ENCODE results near the gene CEP85L. TPM values are rescaled to one million over a fixed set of nuclear protein-coding genes. Genes with fewer than 3 reads are reported as not detected.

Gene CEP85L
- total RNA-seq, 1 donor from 2014 or later: 10.5 TPM

GRCh38 chr6:118677193-118677592 is 25.8 kb upstream of the CEP85L start:
- Histone ChIP-seq H3K4me1 (no peaks in the 10 kb centered on the region), H3K4me3 (no peak overlapping the region)
- no peak for DNase-seq

GRCh38 chr6:118675225-118675624 is 23.8 kb upstream of the CEP85L start:
- ATAC-seq: no peak
- H3K9me3 ChIP-seq: no peaks in the 10 kb centered on the region

More at GRCh38 chr6:118677193-118677592, 25.8 kb upstream of the CEP85L start:
- no peak for ATAC-seq
- no peak overlapping the region for H3K27ac ChIP-seq
- H3K9me3 ChIP-seq: no peaks in the 10 kb centered on the region
- no peaks in the 10 kb centered on the region for H3K36me3 ChIP-seq
- no peaks in the 10 kb centered on the region for H3K27me3 ChIP-seq
- TF ChIP-seq, protein P1, sequence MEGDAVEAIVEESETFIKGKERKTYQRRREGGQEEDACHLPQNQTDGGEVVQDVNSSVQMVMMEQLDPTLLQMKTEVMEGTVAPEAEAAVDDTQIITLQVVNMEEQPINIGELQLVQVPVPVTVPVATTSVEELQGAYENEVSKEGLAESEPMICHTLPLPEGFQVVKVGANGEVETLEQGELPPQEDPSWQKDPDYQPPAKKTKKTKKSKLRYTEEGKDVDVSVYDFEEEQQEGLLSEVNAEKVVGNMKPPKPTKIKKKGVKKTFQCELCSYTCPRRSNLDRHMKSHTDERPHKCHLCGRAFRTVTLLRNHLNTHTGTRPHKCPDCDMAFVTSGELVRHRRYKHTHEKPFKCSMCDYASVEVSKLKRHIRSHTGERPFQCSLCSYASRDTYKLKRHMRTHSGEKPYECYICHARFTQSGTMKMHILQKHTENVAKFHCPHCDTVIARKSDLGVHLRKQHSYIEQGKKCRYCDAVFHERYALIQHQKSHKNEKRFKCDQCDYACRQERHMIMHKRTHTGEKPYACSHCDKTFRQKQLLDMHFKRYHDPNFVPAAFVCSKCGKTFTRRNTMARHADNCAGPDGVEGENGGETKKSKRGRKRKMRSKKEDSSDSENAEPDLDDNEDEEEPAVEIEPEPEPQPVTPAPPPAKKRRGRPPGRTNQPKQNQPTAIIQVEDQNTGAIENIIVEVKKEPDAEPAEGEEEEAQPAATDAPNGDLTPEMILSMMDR (IDR thresholded peaks at IDR 0.05): no peak
- intact Hi-C loops (cut with DNase I): no loop called here

GRCh38 chr6:118674772-118675171 is 23.4 kb upstream of the CEP85L start:
- ATAC-seq: no peak
- H3K4me1 ChIP-seq: no peaks in the 10 kb centered on the region
- no peak overlapping the region for H3K4me3 ChIP-seq
- intact Hi-C loops (cut with DNase I): no loop called here
- no peaks in the 10 kb centered on the region for H3K27me3 ChIP-seq
- no peaks in the 10 kb centered on the region for H3K36me3 ChIP-seq
- no peak for DNase-seq
- no peak overlapping the region for H3K27ac ChIP-seq
- no peaks in the 10 kb centered on the region for H3K9me3 ChIP-seq
- TF ChIP-seq, protein P1 (IDR thresholded peaks at IDR 0.05): no peak

More at GRCh38 chr6:118675225-118675624, 23.8 kb upstream of the CEP85L start:
- Histone ChIP-seq H3K27ac (no peak overlapping the region), H3K4me3 (no peak overlapping the region), H3K4me1 (no peaks in the 10 kb centered on the region), H3K27me3 (no peaks in the 10 kb centered on the region), H3K36me3 (no peaks in the 10 kb centered on the region)
- intact Hi-C loops (cut with DNase I): no loop called here
- no peak for DNase-seq
- TF ChIP-seq, protein P1 (IDR thresholded peaks at IDR 0.05): no peak

DNA sequence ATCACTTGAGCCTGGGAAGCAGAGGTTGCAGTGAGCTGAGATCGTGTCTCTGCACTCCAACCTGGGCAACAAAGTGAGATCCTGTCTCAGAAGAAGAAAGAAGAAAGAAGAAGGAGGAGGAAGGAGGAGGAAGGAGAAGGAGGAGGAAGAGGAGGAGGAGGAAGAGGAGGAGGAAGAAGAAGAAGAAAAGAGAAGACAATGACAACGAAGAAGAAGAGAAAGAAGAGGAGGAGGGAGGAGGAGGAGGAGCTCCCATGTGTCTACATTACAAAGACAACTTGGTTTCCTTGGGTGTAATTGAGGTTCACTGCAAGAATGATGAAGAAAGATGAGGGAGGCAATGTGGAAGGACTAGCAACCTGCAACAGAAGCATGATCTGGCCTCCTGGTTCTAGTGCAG is 21.3 kb upstream of the CEP85L start:
- no peak for ATAC-seq
- TF ChIP-seq, protein P1 (IDR thresholded peaks at IDR 0.05): no peak
- Histone ChIP-seq H3K4me1 (peaks cover 13% of the 10 kb centered on the region), H3K9me3 (no peaks in the 10 kb centered on the region), H3K36me3 (no peaks in the 10 kb centered on the region), H3K4me3 (no peak overlapping the region), H3K27ac (no peak overlapping the region), H3K27me3 (no peaks in the 10 kb centered on the region)
- intact Hi-C loops (cut with DNase I): no loop called here
- no peak for DNase-seq

GRCh38 chr6:118669561-118669960 is 18.2 kb upstream of the CEP85L start:
- no peak overlapping the region for H3K4me3 ChIP-seq
- H3K27me3 ChIP-seq: no peaks in the 10 kb centered on the region
- ATAC-seq (no peak), DNase-seq (no peak)
- no peaks in the 10 kb centered on the region for H3K9me3 ChIP-seq
- TF ChIP-seq, protein P1 (IDR thresholded peaks at IDR 0.05): no peak
- no peaks in the 10 kb centered on the region for H3K36me3 ChIP-seq
- no peak overlapping the region for H3K27ac ChIP-seq
- peaks cover 13% of the 10 kb centered on the region for H3K4me1 ChIP-seq
- intact Hi-C loops (cut with DNase I): no loop called here

- intact Hi-C loops (cut with DNase I): no loop called here
- H3K27ac ChIP-seq: no peak overlapping the region
- ATAC-seq: no peak
Measured at GRCh38 chr6:118668761-118669385, 17.5 kb upstream of the CEP85L start.

More at GRCh38 chr6:118668761-118669385, 17.5 kb upstream of the CEP85L start:
- TF ChIP-seq, protein P1 (IDR thresholded peaks at IDR 0.05): no peak
- Histone ChIP-seq H3K9me3 (no peaks in the 10 kb centered on the region), H3K4me3 (no peak overlapping the region), H3K27me3 (no peaks in the 10 kb centered on the region), H3K4me1 (peaks cover 13% of the 10 kb centered on the region), H3K36me3 (no peaks in the 10 kb centered on the region)
- DNase-seq: no peak

All from upper lobe of right lung (tissue), 1 donor.